ENCODE measurements around the gene CYGB. TPM values are rescaled to one million over a fixed set of nuclear protein-coding genes. Genes with fewer than 3 reads are reported as not detected.

Gene CYGB
- total and polyA plus RNA-seq, 7 donors, result 6.4 to 14.6 (median 11.0) TPM

DNA sequence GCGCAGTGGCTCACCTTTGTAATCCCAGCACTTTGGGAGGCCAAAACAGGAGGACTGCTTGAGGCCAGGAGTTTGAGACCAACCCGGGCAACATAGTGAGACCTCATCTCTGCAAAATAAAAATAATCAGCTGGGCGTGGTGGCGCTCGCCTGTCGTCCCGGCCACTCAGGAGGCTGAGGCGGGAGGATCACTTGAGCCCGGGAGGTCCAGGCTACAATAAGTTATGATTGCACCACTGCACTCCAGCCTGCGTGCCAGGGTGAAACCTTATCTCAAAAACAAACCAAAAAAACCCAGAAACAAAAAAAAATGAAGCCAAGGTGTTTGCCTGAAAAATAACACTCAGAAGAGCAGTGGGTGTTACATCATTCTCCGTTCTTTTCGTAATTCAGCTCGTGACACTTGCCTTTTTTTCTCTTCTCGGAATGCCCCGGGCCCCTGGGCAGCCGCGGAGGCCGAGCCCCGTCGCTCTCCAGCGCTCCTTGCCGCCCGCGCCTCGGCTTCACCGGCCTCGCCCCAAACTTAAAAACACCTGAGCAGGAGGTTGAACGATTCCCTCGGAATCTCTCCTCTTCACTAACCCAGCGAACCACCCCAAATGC, 19.4 kb upstream of the CYGB start:
- peak overlapping the region; percentile 86 for H3K27ac ChIP-seq
- 38 to 43% (median 42%) methylated on average over 30 of the region's 30 CpGs for WGBS, 3 donors
- H3K9me3 ChIP-seq, result no peaks in the 10 kb centered on the region
- intact Hi-C loops (cut with DNase I), result loop anchor here in 1 of 2 donors (5.0 kb wide), 1 partner anchor 155 kb away; the partner anchor contains the start of gene MXRA7
- TF ChIP-seq, protein P1, sequence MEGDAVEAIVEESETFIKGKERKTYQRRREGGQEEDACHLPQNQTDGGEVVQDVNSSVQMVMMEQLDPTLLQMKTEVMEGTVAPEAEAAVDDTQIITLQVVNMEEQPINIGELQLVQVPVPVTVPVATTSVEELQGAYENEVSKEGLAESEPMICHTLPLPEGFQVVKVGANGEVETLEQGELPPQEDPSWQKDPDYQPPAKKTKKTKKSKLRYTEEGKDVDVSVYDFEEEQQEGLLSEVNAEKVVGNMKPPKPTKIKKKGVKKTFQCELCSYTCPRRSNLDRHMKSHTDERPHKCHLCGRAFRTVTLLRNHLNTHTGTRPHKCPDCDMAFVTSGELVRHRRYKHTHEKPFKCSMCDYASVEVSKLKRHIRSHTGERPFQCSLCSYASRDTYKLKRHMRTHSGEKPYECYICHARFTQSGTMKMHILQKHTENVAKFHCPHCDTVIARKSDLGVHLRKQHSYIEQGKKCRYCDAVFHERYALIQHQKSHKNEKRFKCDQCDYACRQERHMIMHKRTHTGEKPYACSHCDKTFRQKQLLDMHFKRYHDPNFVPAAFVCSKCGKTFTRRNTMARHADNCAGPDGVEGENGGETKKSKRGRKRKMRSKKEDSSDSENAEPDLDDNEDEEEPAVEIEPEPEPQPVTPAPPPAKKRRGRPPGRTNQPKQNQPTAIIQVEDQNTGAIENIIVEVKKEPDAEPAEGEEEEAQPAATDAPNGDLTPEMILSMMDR (IDR thresholded peaks at IDR 0.05), result no peak
- H3K4me3 ChIP-seq, result peak overlapping the region; percentile 82
- H3K4me1 ChIP-seq, result peaks cover 50% of the 10 kb centered on the region
- ATAC-seq (peak; percentile 16 to 34 (median 22)), DNase-seq (no peak)
- peaks cover 0 to 26% of the 10 kb centered on the region in 2 donors for H3K36me3 ChIP-seq (ENCODE audit: insufficient read depth in 1 of 2, low read depth in 1 of 2)
- no peaks in the 10 kb centered on the region for H3K27me3 ChIP-seq (ENCODE audit: insufficient read depth in 3 of 3, low read length in 2 of 3)

DNA sequence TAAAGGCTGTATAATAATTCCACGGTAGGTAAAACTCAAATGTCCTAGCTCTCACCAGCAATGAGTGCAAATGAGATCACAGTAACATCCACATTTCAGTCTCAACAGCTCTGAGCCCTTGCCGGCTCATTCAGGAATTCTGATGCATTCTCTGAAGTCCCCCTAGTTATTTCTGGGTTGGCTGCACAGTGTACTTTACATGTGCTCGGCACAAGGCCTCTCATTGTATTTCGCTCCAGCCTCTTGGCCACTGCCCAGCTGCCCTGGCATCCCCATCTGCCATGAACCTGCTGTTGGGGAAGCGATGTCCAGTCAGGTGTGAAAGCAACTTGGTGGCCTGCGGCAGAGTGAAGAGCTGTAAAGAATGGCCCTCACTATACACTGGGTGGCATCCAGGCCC, 16.6 kb upstream of the CYGB start:
- TF ChIP-seq, protein P1 (IDR thresholded peaks at IDR 0.05), result no peak
- H3K4me1 ChIP-seq, result peaks cover 34% of the 10 kb centered on the region
- DNase-seq (peak in 1 of 2 donors; percentile 30), ATAC-seq (peak in 2 of 4 donors; percentile 9 to 19)
- no peaks in the 10 kb centered on the region for H3K9me3 ChIP-seq
- H3K27me3 ChIP-seq (ENCODE audit: insufficient read depth in 3 of 3, low read length in 2 of 3), result no peaks in the 10 kb centered on the region
- peak overlapping the region; percentile 55 for H3K27ac ChIP-seq
- intact Hi-C loops (cut with DNase I), result loop anchor here in 1 of 2 donors (5.0 kb wide), 1 partner anchor 33 kb away; the partner anchor contains the start of gene ST6GALNAC2
- no peak overlapping the region for H3K4me3 ChIP-seq
- peaks cover 0 to 7% of the 10 kb centered on the region in 2 donors for H3K36me3 ChIP-seq (ENCODE audit: insufficient read depth in 1 of 2, low read depth in 1 of 2)
- WGBS, 3 donors, result 24 to 50% (median 28%) methylated on average over 6 of the region's 6 CpGs

DNA sequence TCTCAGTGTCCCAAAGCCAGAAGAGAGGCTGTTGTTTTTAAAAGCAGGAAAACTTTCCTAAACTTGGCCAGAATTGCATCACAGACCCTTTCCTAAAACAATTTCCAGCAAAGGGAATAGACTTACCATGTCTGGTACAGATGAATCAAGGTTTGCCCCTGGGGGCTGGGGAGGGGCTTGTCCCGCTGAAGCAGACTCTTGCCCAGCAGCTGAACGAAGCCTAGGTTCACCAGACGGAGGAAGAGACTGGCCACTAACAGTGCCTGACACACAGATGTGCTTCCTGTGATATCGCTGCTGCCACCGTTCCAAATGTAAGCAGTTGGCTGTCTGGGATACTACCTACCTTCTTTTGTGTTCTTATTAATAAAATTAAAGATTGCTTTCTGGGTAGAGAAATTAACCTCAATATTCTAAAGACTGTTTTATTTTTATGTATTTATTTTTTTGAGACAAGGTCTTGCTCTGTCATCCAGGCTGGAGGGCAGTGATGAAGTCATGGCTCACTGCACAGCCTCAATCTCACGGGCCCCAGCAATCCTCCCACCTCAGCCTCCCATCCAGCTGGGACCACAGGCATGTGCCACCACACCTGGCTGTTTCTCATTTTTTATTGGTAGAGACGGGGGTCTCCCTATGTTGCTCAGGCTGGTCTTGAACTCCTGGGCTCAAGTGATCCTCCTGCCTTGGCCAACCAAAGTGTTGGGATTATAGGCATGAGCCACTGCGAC, 15.8 kb upstream of the CYGB start:
- DNase-seq (no peak), ATAC-seq (no peak)
- intact Hi-C loops (cut with DNase I), result loop anchor here in 1 of 2 donors (5.0 kb wide), 1 partner anchor 34 kb away; the partner anchor contains the start of gene ST6GALNAC2
- no peaks in the 10 kb centered on the region for H3K36me3 ChIP-seq (ENCODE audit: insufficient read depth in 1 of 2, low read depth in 1 of 2)
- H3K9me3 ChIP-seq, result no peaks in the 10 kb centered on the region
- no peaks in the 10 kb centered on the region for H3K27me3 ChIP-seq (ENCODE audit: insufficient read depth in 3 of 3, low read length in 2 of 3)
- 79 to 85% (median 79%) methylated on average over 8 of the region's 8 CpGs for WGBS, 3 donors
- peaks cover 32% of the 10 kb centered on the region for H3K4me1 ChIP-seq
- TF ChIP-seq, protein P1 (IDR thresholded peaks at IDR 0.05), result no peak
- no peak overlapping the region for H3K4me3 ChIP-seq
- H3K27ac ChIP-seq, result peak overlapping the region; percentile 55

DNA sequence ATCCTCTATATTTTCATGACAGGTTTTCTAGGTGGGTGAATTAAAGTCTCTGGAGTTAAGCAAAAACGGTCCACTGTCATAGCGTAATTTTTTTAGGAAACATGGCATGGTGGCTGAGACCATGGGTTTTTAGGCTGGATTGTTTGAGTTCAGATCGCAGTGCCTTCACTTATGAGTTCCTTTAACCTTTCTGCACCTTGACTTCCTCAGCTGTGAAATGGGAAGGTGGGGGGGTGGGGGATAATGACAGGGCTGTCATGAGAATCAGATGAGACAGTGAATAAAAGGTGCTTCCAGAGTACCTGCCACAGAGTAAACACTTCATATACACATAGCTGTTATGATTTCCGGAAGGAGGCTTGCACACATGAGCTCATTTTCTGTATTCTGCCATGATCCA, 14.2 kb upstream of the CYGB start:
- no peaks in the 10 kb centered on the region for H3K9me3 ChIP-seq
- H3K36me3 ChIP-seq (ENCODE audit: insufficient read depth in 1 of 2, low read depth in 1 of 2), result no peaks in the 10 kb centered on the region
- intact Hi-C loops (cut with DNase I), result loop anchor here in 1 of 2 donors (5.0 kb wide), 1 partner anchor 36 kb away; the partner anchor contains the start of gene ST6GALNAC2
- 77 to 92% (median 91%) methylated on average over 4 of the region's 4 CpGs for WGBS, 3 donors
- ATAC-seq (no peak), DNase-seq (no peak)
- no peak overlapping the region for H3K4me3 ChIP-seq
- TF ChIP-seq, protein P1 (IDR thresholded peaks at IDR 0.05), result no peak
- no peaks in the 10 kb centered on the region for H3K27me3 ChIP-seq (ENCODE audit: insufficient read depth in 3 of 3, low read length in 2 of 3)
- no peak overlapping the region for H3K27ac ChIP-seq
- peaks cover 43% of the 10 kb centered on the region for H3K4me1 ChIP-seq
